Stomach (tissue), 4 donors: Measurements from ENCODE around the gene ZBP1.

Source experiments
- POLR2A ChIP-seq, 4 donors: fragments of 450-650 bp; IDR thresholded peaks; one replicate each; pipeline ENCODE4 v1.6.1; 2016; ENCODE audit warnings: antibody characterized with exemption in 4 of 4, control low read depth in 2 of 4, mild to moderate bottlenecking in 1 of 4, moderate library complexity in 1 of 4
- TF ChIP-seq, protein P1 (sequence below), 7 experiments: fragments of 450-650 bp in 4 of 7; fragments of 200-600 bp in 3 of 7; sonication (generic) in 3 of 7; IDR thresholded peaks; one replicate each; pipeline ENCODE4 v1.5.1; 2016 to 2019; ENCODE audit warnings: antibody characterized with exemption in 7 of 7, control low read depth in 2 of 7, mild to moderate bottlenecking in 1 of 7

- no peak for TF ChIP-seq POLR2A (IDR thresholded peaks at IDR 0.05)
- TF ChIP-seq, protein P1, sequence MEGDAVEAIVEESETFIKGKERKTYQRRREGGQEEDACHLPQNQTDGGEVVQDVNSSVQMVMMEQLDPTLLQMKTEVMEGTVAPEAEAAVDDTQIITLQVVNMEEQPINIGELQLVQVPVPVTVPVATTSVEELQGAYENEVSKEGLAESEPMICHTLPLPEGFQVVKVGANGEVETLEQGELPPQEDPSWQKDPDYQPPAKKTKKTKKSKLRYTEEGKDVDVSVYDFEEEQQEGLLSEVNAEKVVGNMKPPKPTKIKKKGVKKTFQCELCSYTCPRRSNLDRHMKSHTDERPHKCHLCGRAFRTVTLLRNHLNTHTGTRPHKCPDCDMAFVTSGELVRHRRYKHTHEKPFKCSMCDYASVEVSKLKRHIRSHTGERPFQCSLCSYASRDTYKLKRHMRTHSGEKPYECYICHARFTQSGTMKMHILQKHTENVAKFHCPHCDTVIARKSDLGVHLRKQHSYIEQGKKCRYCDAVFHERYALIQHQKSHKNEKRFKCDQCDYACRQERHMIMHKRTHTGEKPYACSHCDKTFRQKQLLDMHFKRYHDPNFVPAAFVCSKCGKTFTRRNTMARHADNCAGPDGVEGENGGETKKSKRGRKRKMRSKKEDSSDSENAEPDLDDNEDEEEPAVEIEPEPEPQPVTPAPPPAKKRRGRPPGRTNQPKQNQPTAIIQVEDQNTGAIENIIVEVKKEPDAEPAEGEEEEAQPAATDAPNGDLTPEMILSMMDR (IDR thresholded peaks at IDR 0.05): no peak
Measured at GRCh38 chr20:57605045-57605444, 15.2 kb downstream of the ZBP1 start.
